Renal pelvis (tissue), 4 donors: ENCODE data around the gene SUGCT. TPM values are rescaled to one million over a fixed set of nuclear protein-coding genes. Genes with fewer than 3 reads are reported as not detected.
A peak's percentile ranks its signal among the peaks of the same experiment; 100 is the strongest.

Experiments
- DNase-seq: peaks from one replicate; pipeline ENCODE4 v3.0.0-alpha.2; 2013
- polyA plus RNA-seq, 3 donors: library from polyadenylated mRNA; unstranded; fragments of 120-200 nt; gene quantifications; one replicate each; pipeline ENCODE4 v1.2.1, GENCODE V29; 2013; ENCODE audit not compliant: insufficient read length in 3 of 3

SUGCT gene
- polyA plus RNA-seq, 3 donors: 12.2 to 14.5 (median 14.0) TPM

- DNase-seq: no peak
Observed at GRCh38 chr7:40811666-40812065, 676.9 kb downstream of the SUGCT start.

GRCh38 chr7:40815022-40815421 is 680.2 kb downstream of the SUGCT start:
- DNase-seq: no peak

- DNase-seq: no peak
Observed at GRCh38 chr7:40815512-40815911, 680.7 kb downstream of the SUGCT start.

GRCh38 chr7:40822861-40823260 is 688.1 kb downstream of the SUGCT start:
- no peak for DNase-seq

GRCh38 chr7:40824461-40824860 is 689.7 kb downstream of the SUGCT start:
- DNase-seq: no peak

GRCh38 chr7:40826411-40827221 is 691.8 kb downstream of the SUGCT start:
- no peak for DNase-seq

- DNase-seq: peak; percentile 42
Observed at GRCh38 chr7:40827222-40828085, 692.6 kb downstream of the SUGCT start.

- DNase-seq: no peak
Observed at GRCh38 chr7:40828686-40829600, 694.1 kb downstream of the SUGCT start.

- no peak for DNase-seq
Observed at GRCh38 chr7:40833191-40833887, 698.5 kb downstream of the SUGCT start.

GRCh38 chr7:40833888-40834234 is 699.1 kb downstream of the SUGCT start:
- DNase-seq: no peak

GRCh38 chr7:40836218-40836617 is 701.4 kb downstream of the SUGCT start:
- no peak for DNase-seq

GRCh38 chr7:40839881-40840280 is 705.1 kb downstream of the SUGCT start:
- no peak for DNase-seq

- DNase-seq: no peak
Observed at GRCh38 chr7:40840990-40841389, 706.2 kb downstream of the SUGCT start.

- DNase-seq: no peak
Observed at GRCh38 chr7:40842641-40843040, 707.8 kb downstream of the SUGCT start.

- no peak for DNase-seq
Observed at GRCh38 chr7:40843338-40843985, 708.7 kb downstream of the SUGCT start.

GRCh38 chr7:40845943-40846342 is 711.1 kb downstream of the SUGCT start:
- peak; percentile 3 for DNase-seq

- DNase-seq: no peak
Observed at GRCh38 chr7:40847921-40848320, 713.1 kb downstream of the SUGCT start.

- no peak for DNase-seq
Observed at GRCh38 chr7:40848541-40849221, 713.9 kb downstream of the SUGCT start.

- no peak for DNase-seq
Observed at GRCh38 chr7:40850017-40850416, 715.2 kb downstream of the SUGCT start.

GRCh38 chr7:40851001-40851400 is 716.2 kb downstream of the SUGCT start:
- no peak for DNase-seq
